IMR-90 (cell line): ENCODE measurements around the gene FAM168A. TPM values are rescaled to one million over a fixed set of nuclear protein-coding genes. Genes with fewer than 3 reads are reported as not detected.

ENCODE experiments used
- ATAC-seq: fragments of 200-7000 bp; cut with Tn5 transposase; 2 replicates; pipeline ENCODE4 v1.9.1; 2020; ENCODE audit warnings: low read depth, mild to moderate bottlenecking, moderate library complexity
- BruUV-seq: library from RNA; stranded (reverse); fragments of 400-500 nt; replicated peaks from 2 replicates; lab custom pipeline; 2021; lab: Mats Ljungman, UMichigan
- CTCF ChIA-PET: fragments of 300-600 bp; formaldehyde crosslinking; extraction: SDS; loops from one replicate; lab custom pipeline; 2021; ENCODE audit warnings: antibody characterized with exemption; lab: Yijun Ruan, JAX
- POLR2A ChIA-PET: fragments of 300-600 bp; sonication (Branson Sonifier 250); formaldehyde crosslinking; loops from one replicate; lab custom pipeline; 2022; ENCODE audit warnings: antibody characterized with exemption; ENCODE audit not compliant: unreplicated experiment; lab: Charles Lee
- DNase-seq: peaks from one replicate; pipeline ENCODE4 v3.0.0; 2013
- H2AFZ ChIP-seq: replicated peaks from 2 replicates; pipeline ENCODE3; 2013; ENCODE audit warnings: low read length, mild to moderate bottlenecking; ENCODE audit not compliant: poor library complexity
- H2AK5ac ChIP-seq: 2 replicates; pipeline ENCODE4 v1.6.1; 2013; ENCODE audit warnings: low read depth, low read length, inconsistent platforms
- H2AK9ac ChIP-seq: replicated peaks from 2 replicates; pipeline ENCODE3; 2013; ENCODE audit warnings: mild to moderate bottlenecking, low read depth, low read length, moderate library complexity; ENCODE audit not compliant: poor library complexity
- H2BK120ac ChIP-seq: 2 replicates; pipeline ENCODE4 v1.6.1; 2013; ENCODE audit warnings: low read depth, low read length, inconsistent platforms
- H2BK15ac ChIP-seq: 3 replicates; pipeline ENCODE4 v1.6.1; 2013; ENCODE audit warnings: low read depth, low read length, inconsistent platforms
- H2BK20ac ChIP-seq: 2 replicates; pipeline ENCODE4 v1.6.1; 2013; ENCODE audit warnings: low read depth, mild to moderate bottlenecking, inconsistent platforms, low read length, moderate library complexity
- H2BK5ac ChIP-seq: 2 replicates; pipeline ENCODE4 v1.6.1; 2013; ENCODE audit warnings: mild to moderate bottlenecking, low read depth, low read length, inconsistent platforms; ENCODE audit not compliant: poor library complexity, severe bottlenecking
- H3K14ac ChIP-seq: replicated peaks from 2 replicates; pipeline ENCODE4 v1.6.1; 2013; ENCODE audit warnings: low read depth, low read length, inconsistent platforms
- H3K18ac ChIP-seq: 2 replicates; pipeline ENCODE4 v1.6.1; 2013; ENCODE audit warnings: low read depth, low read length, control low read depth
- H3K23ac ChIP-seq: 2 replicates; pipeline ENCODE4 v1.6.1; 2013; ENCODE audit warnings: low read depth, low read length, inconsistent platforms
- H3K27ac ChIP-seq: 2 replicates; pipeline ENCODE4 v1.5.1; 2013; ENCODE audit warnings: mild to moderate bottlenecking, control low read depth, low read length; ENCODE audit not compliant: insufficient read depth
- H3K27me3 ChIP-seq: 2 replicates; pipeline ENCODE4 v1.6.1; 2013; ENCODE audit warnings: low read length; ENCODE audit not compliant: control insufficient read depth, insufficient read depth
- H3K36me3 ChIP-seq: 2 replicates; pipeline ENCODE4 v1.6.1; 2013; ENCODE audit warnings: low read length, mixed read lengths; ENCODE audit not compliant: control insufficient read depth, insufficient read depth
- H3K4ac ChIP-seq: 2 replicates; pipeline ENCODE4 v1.6.1; 2013; ENCODE audit warnings: low read depth, low read length, inconsistent platforms
- H3K4me1 ChIP-seq: 2 replicates; pipeline ENCODE4 v1.6.1; 2013; ENCODE audit warnings: low read length, mixed read lengths; ENCODE audit not compliant: control insufficient read depth, insufficient read depth
- H3K4me2 ChIP-seq: 2 replicates; pipeline ENCODE4 v1.6.1; 2013; ENCODE audit warnings: low read depth, mild to moderate bottlenecking, control low read depth, low read length, moderate library complexity
- H3K4me3 ChIP-seq: 2 replicates; pipeline ENCODE4 v1.5.1; 2013; ENCODE audit warnings: low read depth, mild to moderate bottlenecking, control low read depth, low read length, moderate library complexity; ENCODE audit not compliant: insufficient read depth
- H3K56ac ChIP-seq: 2 replicates; pipeline ENCODE4 v1.6.1; 2013; ENCODE audit warnings: low read length, inconsistent platforms; ENCODE audit not compliant: insufficient read depth; ENCODE audit errors: extremely low read depth
- H3K79me1 ChIP-seq, 2 experiments: 2 replicates each; pipeline ENCODE4 v1.6.1; 2013; ENCODE audit warnings: low read length in 2 of 2, inconsistent platforms in 1 of 2, low read depth in 1 of 2
- H3K9ac ChIP-seq: 2 replicates; pipeline ENCODE4 v1.6.1; 2013; ENCODE audit warnings: low read depth, low read length, control low read depth
- H3K9me1 ChIP-seq: 2 replicates; pipeline ENCODE4 v1.6.1; 2013; ENCODE audit warnings: low read length, inconsistent platforms; ENCODE audit not compliant: insufficient read depth
- H3K9me3 ChIP-seq: 2 replicates; pipeline ENCODE4 v1.6.1; 2013; ENCODE audit warnings: low read length; ENCODE audit not compliant: control insufficient read depth, insufficient read depth
- H4K20me1 ChIP-seq: 2 replicates; pipeline ENCODE4 v1.6.1; 2013; ENCODE audit warnings: low read length, inconsistent platforms; ENCODE audit not compliant: insufficient read depth
- H4K5ac ChIP-seq: 2 replicates; pipeline ENCODE4 v1.6.1; 2013; ENCODE audit warnings: mild to moderate bottlenecking, low read depth, low read length, control low read depth
- H4K8ac ChIP-seq, 2 experiments: 2 replicates each; pipeline ENCODE4 v1.6.1; 2013; ENCODE audit warnings: low read depth in 2 of 2, low read length in 2 of 2, control low read depth in 1 of 2, inconsistent platforms in 1 of 2
- H4K91ac ChIP-seq: 2 replicates; pipeline ENCODE4 v1.6.1; 2013; ENCODE audit warnings: low read depth, low read length, inconsistent platforms; ENCODE audit not compliant: insufficient read depth
- CTCF ChIP-seq: conservative IDR thresholded peaks from 2 replicates; pipeline ENCODE4 v1.5.1; 2012; ENCODE audit warnings: mild to moderate bottlenecking, low read depth, low read length, improper control_type of control experiment
- MAFK ChIP-seq: IDR thresholded peaks from 2 replicates; pipeline ENCODE4 v1.6.1; 2012; ENCODE audit warnings: low read depth, low read length, improper control_type of control experiment
- SMC3 ChIP-seq: fragments of 150-350 bp; IDR thresholded peaks from 2 replicates; pipeline ENCODE4 v1.6.1; 2016; ENCODE audit warnings: low read depth, mild to moderate bottlenecking, antibody characterized with exemption, low read length, moderate library complexity
- WGBS, 2 experiments: methylation state at CpG; one replicate each; pipeline versions ENCODE4 v1.1.5 to v1.1.7; 2013; ENCODE audit warnings: missing lambda C conversion rate in 2 of 2; ENCODE audit not compliant: insufficient read length in 1 of 2; ENCODE audit errors: extremely low coverage in 2 of 2; 5-methylcytosine and 5-hydroxymethylcytosine counted together
- dilution Hi-C: fragments of 300-500 bp; cut with HindIII; formaldehyde crosslinking; loops from one replicate; pipeline ENCODE4 v1.14.3; 2018; ENCODE audit warnings: low sequenced_read_pairs; ENCODE audit not compliant: unreplicated experiment
- in situ Hi-C: fragments of 300-500 bp; cut with MboI; formaldehyde crosslinking; loops from 3 replicates; pipeline ENCODE4 v1.14.3; 2019; ENCODE audit warnings: low sequenced_read_pairs, inconsistent platforms, mixed read lengths
- intact Hi-C: fragments of 100-400 bp; cut with micrococcal nuclease; formaldehyde crosslinking; loops from 2 replicates; pipeline ENCODE4 v1.10.0; 2022
- polyA plus RNA-seq, 3 experiments: library from polyadenylated mRNA; depleted of rRNA; stranded (reverse); fragments of >200 nt; gene quantifications; 2 replicates each; pipeline ENCODE4 v1.2.3, GENCODE V29; 2012; ENCODE audit warnings: low replicate concordance in 1 of 3
- total RNA-seq: library from RNA; depleted of rRNA; stranded (reverse); fragments of >200 nt; gene quantifications from 2 replicates; pipeline ENCODE4 v1.2.3, GENCODE V29; 2012

Gene FAM168A
- total and polyA plus RNA-seq, 2 of the 4 experiments (the other 2 are of a cell fraction), result 13.1 to 22.8 TPM

GRCh38 chr11:73402834-73403185 is 195.1 kb downstream of the FAM168A start:
- no peak overlapping the region for H3K18ac ChIP-seq
- H4K5ac ChIP-seq, result no peak overlapping the region
- H4K91ac ChIP-seq, result no peak overlapping the region
- intact Hi-C loops (loop anchor here (5.0 kb wide), 1 partner anchor 529 kb away; no protein-coding TSS in a partner anchor), dilution Hi-C loops (no loop called here), in situ Hi-C loops (loop anchor here (5.0 kb wide), 1 partner anchor 254 kb away; no protein-coding TSS in a partner anchor)
- H3K56ac ChIP-seq, result no peak overlapping the region
- 0 out of 2 replicates have a peak, but pooled peaks have one; percentile 19 for ATAC-seq
- no peaks in the 10 kb centered on the region for H4K20me1 ChIP-seq
- H3K9me1 ChIP-seq, result no peaks in the 10 kb centered on the region; the same call in none of the 2 replicates
- H3K36me3 ChIP-seq, result peaks cover 15% of the 10 kb centered on the region
- peaks cover 6% of the 10 kb centered on the region; the same call in 1 of the 2 replicates for H3K4me1 ChIP-seq
- H3K14ac ChIP-seq, result no peak overlapping the region
- H2BK5ac ChIP-seq, result no peak overlapping the region
- no peak overlapping the region for H3K4me3 ChIP-seq
- H3K4ac ChIP-seq, result no peak overlapping the region
- no peak overlapping the region for H2AFZ ChIP-seq
- DNase-seq, result no peak
- H2AK9ac ChIP-seq, result no peak overlapping the region
- H3K4me2 ChIP-seq, result no peak overlapping the region
- no peaks in the 10 kb centered on the region for H3K9me3 ChIP-seq
- H3K27ac ChIP-seq, result no peak overlapping the region
- TF ChIP-seq SMC3 (peak; percentile 29; the same call in 1 of the 2 replicates), MAFK (no peak), CTCF (peak; percentile 35)
- H2BK15ac ChIP-seq, result no peak overlapping the region
- POLR2A ChIA-PET, result interaction anchor here (0.6 kb wide), 1 partner anchor 83 kb away, joined by 4 read pairs; no protein-coding TSS in a partner anchor
- WGBS, 2 experiments, result no CpG with 5 or more reads among the region's 1 CpG
- H3K79me1 ChIP-seq, result no peaks in the 10 kb centered on the region
- no peak overlapping the region for H4K8ac ChIP-seq
- no peak overlapping the region for H3K23ac ChIP-seq
- H2AK5ac ChIP-seq, result no peak overlapping the region
- H2BK20ac ChIP-seq, result no peak overlapping the region
- no peak overlapping the region for H2BK120ac ChIP-seq
- CTCF ChIA-PET, result no interaction called here
- no peaks in the 10 kb centered on the region for H3K27me3 ChIP-seq
- BruUV-seq, result no TSS peak
- H3K9ac ChIP-seq, result no peak overlapping the region
